Vagina (tissue), 2 donors: ENCODE data around the gene ZSCAN1.

Source experiments
- CTCF ChIP-seq, 3 experiments: fragments of 450-650 bp in 2 of 3; fragments of 200-600 bp in 1 of 3; sonication (generic) in 1 of 3; IDR thresholded peaks; one replicate each; pipeline ENCODE4 v1.5.1; 2017 to 2019; ENCODE audit warnings: antibody characterized with exemption in 3 of 3, mild to moderate bottlenecking in 2 of 3, moderate library complexity in 2 of 3
- POLR2A ChIP-seq, 2 donors: fragments of 450-650 bp; IDR thresholded peaks; one replicate each; pipeline ENCODE4 v1.6.1; 2017; ENCODE audit warnings: antibody characterized with exemption in 2 of 2, mild to moderate bottlenecking in 2 of 2, moderate library complexity in 2 of 2

DNA sequence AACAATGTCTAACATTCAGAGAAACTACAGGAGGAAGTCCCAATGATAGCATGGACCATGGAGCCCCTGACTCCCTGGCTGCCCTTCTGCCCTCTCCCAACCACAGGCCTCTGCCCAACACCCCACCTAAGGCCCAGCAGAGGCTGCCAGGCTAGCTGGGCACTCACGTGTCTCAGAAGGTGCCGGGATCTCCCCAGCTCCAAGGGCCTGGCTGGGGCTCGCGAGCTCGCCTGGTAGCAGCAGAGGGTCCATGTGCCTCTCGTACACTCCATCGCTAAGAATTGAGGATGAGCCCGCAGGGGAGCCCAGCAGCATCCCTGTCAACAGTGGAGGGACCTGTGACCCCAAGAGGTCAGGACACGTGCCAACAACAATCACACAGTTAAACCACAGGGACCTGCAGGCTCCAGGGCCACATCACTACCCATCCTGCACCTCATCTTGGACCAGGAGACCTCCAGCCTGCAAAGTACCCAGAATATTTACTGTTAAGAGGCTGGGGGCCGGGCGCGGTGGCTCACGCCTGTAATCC is 54.8 kb downstream of the ZSCAN1 start:
- no peak for TF ChIP-seq CTCF (IDR thresholded peaks at IDR 0.05)
- TF ChIP-seq POLR2A (IDR thresholded peaks at IDR 0.05): no peak
